K562 (cell line): ENCODE data around the gene RBM18. TPM values are rescaled to one million over a fixed set of nuclear protein-coding genes. Genes with fewer than 3 reads are reported as not detected.

Source experiments
- CEBPG ChIP-seq, 3 experiments: fragments of 200-800 bp in 1 of 3; sonication (Bioruptor generic) in 1 of 3; sonication (generic) in 1 of 3; formaldehyde crosslinking in 1 of 3; IDR thresholded peaks in 2 of 3; conservative IDR thresholded peaks in 1 of 3; 2 replicates each; pipeline versions ENCODE4 v1.6.1 to v1.8.0; 2016 to 2022; ENCODE audit warnings: missing compliant biosample characterization in 2 of 3, missing genetic modification characterization in 2 of 3, mild to moderate bottlenecking in 1 of 3, missing genetic modification reagents in 1 of 3
- DDX20 ChIP-seq: fragments of 450-650 bp; IDR thresholded peaks from 2 replicates; pipeline ENCODE4 v1.6.1; 2016; ENCODE audit warnings: missing genetic modification characterization, low read depth, mild to moderate bottlenecking, missing compliant biosample characterization, moderate library complexity
- E2F3 ChIP-seq: fragments of 250-450 bp; sonication (Bioruptor Pico); IDR thresholded peaks from 2 replicates; pipeline ENCODE4 v1.4.0; 2020; ENCODE audit warnings: mild to moderate bottlenecking
- HDGF ChIP-seq: fragments of 450-650 bp; IDR thresholded peaks from 2 replicates; pipeline ENCODE4 v1.6.1; 2016
- KLF6 ChIP-seq: fragments of 250-450 bp; sonication (Bioruptor Pico); IDR thresholded peaks from 2 replicates; pipeline ENCODE4 v1.4.0; 2020; ENCODE audit warnings: mild to moderate bottlenecking, moderate library complexity, borderline replicate concordance
- LCOR ChIP-seq: sonication (generic); formaldehyde crosslinking; IDR thresholded peaks from 2 replicates; pipeline ENCODE4 v1.8.0; 2022; ENCODE audit warnings: mild to moderate bottlenecking, missing genetic modification reagents
- MAZ ChIP-seq, 2 experiments: fragments of 450-650 bp in 1 of 2; sonication (generic) in 1 of 2; formaldehyde crosslinking; IDR thresholded peaks in 1 of 2; conservative IDR thresholded peaks in 1 of 2; 2 replicates each; pipeline versions ENCODE4 v1.4.0 to v1.5.0; 2020; ENCODE audit warnings: mild to moderate bottlenecking in 1 of 2, missing genetic modification reagents in 1 of 2
- MECOM ChIP-seq: fragments of 250-450 bp; sonication (Bioruptor Pico); IDR thresholded peaks from 2 replicates; pipeline ENCODE4 v1.8.0; 2022; ENCODE audit warnings: inconsistent platforms
- NRF1 ChIP-seq, 2 experiments: fragments of 450-650 bp; IDR thresholded peaks in 1 of 2; conservative IDR thresholded peaks in 1 of 2; 2 replicates each; pipeline ENCODE4 v1.6.1; 2014; ENCODE audit warnings: mild to moderate bottlenecking in 2 of 2
- RBFOX2 ChIP-seq: fragments of 200-400 bp; formaldehyde crosslinking; IDR thresholded peaks from 2 replicates; pipeline ENCODE4 v1.6.1; 2017; ENCODE audit warnings: low read depth, mild to moderate bottlenecking, low read length, moderate library complexity
- SAFB ChIP-seq: fragments of 200-400 bp; formaldehyde crosslinking; IDR thresholded peaks from 2 replicates; pipeline ENCODE4 v1.6.1; 2017; ENCODE audit warnings: low read depth, low read length, borderline replicate concordance
- SREBF1 ChIP-seq: fragments of 150-350 bp; IDR thresholded peaks from 2 replicates; pipeline ENCODE4 v1.6.1; 2014; ENCODE audit warnings: antibody characterized with exemption, low read depth, low read length, borderline replicate concordance
- ZNF140 ChIP-seq: fragments of 250-450 bp; sonication (Bioruptor Pico); IDR thresholded peaks from 2 replicates; pipeline ENCODE4 v1.8.0; 2021; ENCODE audit warnings: moderate library complexity, mild to moderate bottlenecking, inconsistent platforms
- ZNF143 ChIP-seq: sonication (generic); formaldehyde crosslinking; IDR thresholded peaks from 2 replicates; pipeline ENCODE4 v1.9.0; 2022; ENCODE audit warnings: mild to moderate bottlenecking, missing genetic modification reagents
- ZNF324 ChIP-seq: fragments of 250-450 bp; sonication (Bioruptor Pico); IDR thresholded peaks from 2 replicates; pipeline ENCODE4 v1.4.0; 2020; ENCODE audit warnings: mild to moderate bottlenecking
- ZNF431 ChIP-seq: sonication (generic); formaldehyde crosslinking; IDR thresholded peaks from 2 replicates; pipeline ENCODE4 v1.8.0; 2022; ENCODE audit warnings: mild to moderate bottlenecking, missing genetic modification reagents
- ZNF77 ChIP-seq: fragments of 250-450 bp; sonication (Bioruptor Pico); IDR thresholded peaks from 2 replicates; pipeline ENCODE4 v1.5.0; 2020
- ZSCAN29 ChIP-seq: fragments of 450-650 bp; IDR thresholded peaks from 2 replicates; pipeline ENCODE4 v1.6.1; 2017
- polyA plus RNA-seq, 8 experiments: library from polyadenylated mRNA; depleted of rRNA in 4 of 8; stranded (reverse) in 5 of 8; unstranded in 3 of 8; fragments of >200 nt; fragmentation: Nextera tagmentation in 2 of 8; fragmentation: Illumina TruSeq in 1 of 8; extraction: Ambion mirVana in 2 of 8; extraction: Trizol in 1 of 8; gene quantifications; 2 replicates each; pipeline versions ENCODE4 v1.2.1 to v1.2.3, GENCODE V29; 2011 to 2014; ENCODE audit warnings: inconsistent platforms in 1 of 8, missing spikeins in 1 of 8
- total RNA-seq, 7 experiments: library from RNA; depleted of rRNA in 6 of 7; stranded (reverse); fragments of >200 nt in 6 of 7; fragmentation: Illumina TruSeq in 2 of 7; extraction: Trizol in 2 of 7; gene quantifications; 2 replicates each; pipeline versions ENCODE4 v1.2.1 to v1.2.3, GENCODE V29; 2011 to 2021; ENCODE audit warnings: low replicate concordance in 1 of 7
- TF ChIP-seq, protein P1 (sequence below): conservative IDR thresholded peaks from 2 replicates; pipeline ENCODE4 v1.6.1; 2011; ENCODE audit warnings: low read depth, mild to moderate bottlenecking, low read length; ENCODE audit not compliant: control insufficient read depth
- TF ChIP-seq, protein P2 (sequence below): fragments of 250-450 bp; sonication (Bioruptor Pico); IDR thresholded peaks from 2 replicates; pipeline ENCODE4 v1.8.0; 2021; ENCODE audit warnings: mild to moderate bottlenecking, moderate library complexity
- TF ChIP-seq, protein P3 (sequence below): fragments of 450-650 bp; formaldehyde crosslinking; IDR thresholded peaks from 2 replicates; pipeline ENCODE4 v1.4.0; 2020; ENCODE audit warnings: mild to moderate bottlenecking, mixed read lengths

RBM18 gene
- total and polyA plus RNA-seq, 9 of the 15 experiments (the other 6 are each of a cell fraction or from before 2014, with no cell fraction given) = 7.9 to 86.3 (median 34.0) TPM

DNA sequence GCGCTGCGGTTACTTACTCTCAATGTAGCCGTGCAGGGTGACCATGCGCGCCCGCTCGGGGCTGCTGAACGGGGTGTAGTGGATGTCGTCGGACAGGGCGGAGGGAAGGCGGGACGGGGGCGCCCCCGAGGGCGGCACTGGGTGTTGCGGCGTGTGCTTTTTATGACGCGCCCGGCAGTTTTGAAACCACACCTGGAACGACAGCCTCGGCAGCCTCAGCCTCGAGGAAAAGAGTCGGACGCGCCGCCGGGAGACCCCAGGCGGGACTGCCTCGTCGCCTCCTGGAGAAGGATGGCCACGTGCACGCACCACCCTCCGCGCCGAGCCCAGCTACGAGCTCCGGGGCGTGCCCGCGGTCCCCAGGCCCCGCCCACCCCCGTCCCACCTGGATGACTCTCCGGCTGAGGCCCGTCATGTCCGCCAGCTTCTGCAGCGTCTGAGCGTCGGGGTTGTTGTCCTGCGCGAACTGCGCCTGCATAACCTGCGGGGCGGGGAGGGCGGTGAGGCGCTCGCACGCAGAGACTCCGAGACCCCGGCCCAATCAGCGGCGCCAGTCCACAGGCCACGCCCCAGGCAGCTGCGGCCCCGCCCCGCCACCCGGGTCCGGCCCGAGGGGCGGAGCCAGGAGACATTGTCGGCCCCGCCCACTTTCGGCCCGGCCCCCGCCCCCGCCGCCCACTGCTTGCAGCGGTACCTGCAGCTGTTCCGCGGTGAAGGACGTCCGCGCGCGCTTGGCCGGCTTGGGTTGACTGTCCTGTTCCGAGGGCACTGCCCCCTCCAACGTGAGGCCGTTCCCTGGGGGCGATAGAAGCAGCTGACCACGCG lies 50.8 kb downstream of the RBM18 start (continued):
- TF ChIP-seq, protein P1, sequence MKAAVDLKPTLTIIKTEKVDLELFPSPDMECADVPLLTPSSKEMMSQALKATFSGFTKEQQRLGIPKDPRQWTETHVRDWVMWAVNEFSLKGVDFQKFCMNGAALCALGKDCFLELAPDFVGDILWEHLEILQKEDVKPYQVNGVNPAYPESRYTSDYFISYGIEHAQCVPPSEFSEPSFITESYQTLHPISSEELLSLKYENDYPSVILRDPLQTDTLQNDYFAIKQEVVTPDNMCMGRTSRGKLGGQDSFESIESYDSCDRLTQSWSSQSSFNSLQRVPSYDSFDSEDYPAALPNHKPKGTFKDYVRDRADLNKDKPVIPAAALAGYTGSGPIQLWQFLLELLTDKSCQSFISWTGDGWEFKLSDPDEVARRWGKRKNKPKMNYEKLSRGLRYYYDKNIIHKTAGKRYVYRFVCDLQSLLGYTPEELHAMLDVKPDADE = no peak
- TF ChIP-seq SAFB (no peak), CEBPG (CRISPR knock-in tag; IDR thresholded peaks at IDR 0.05) (no peak), CEBPG (tag; conservative IDR thresholded peaks at IDR 0.05 in 1 of 2, IDR thresholded peaks at IDR 0.05 in 1 of 2) (no peak), MECOM (no peak), KLF6 (no peak), NRF1 (conservative IDR thresholded peaks at IDR 0.05 in 1 of 2, IDR thresholded peaks at IDR 0.05 in 1 of 2) (peak; percentile 77 to 81), ZNF431 (CRISPR knock-in tag) (0 out of 2 replicates have a peak, but pooled peaks have one; percentile 52), E2F3 (peak; percentile 54; the same call in 1 of the 2 replicates), RBFOX2 (peak; percentile 80), ZSCAN29 (no peak), ZNF77 (CRISPR knock-in tag) (no peak), SREBF1 (no peak), ZNF324 (CRISPR knock-in tag) (no peak), ZNF140 (no peak), MAZ (CRISPR knock-in tag; conservative IDR thresholded peaks at IDR 0.05 in 1 of 2, IDR thresholded peaks at IDR 0.05 in 1 of 2) (peak; percentile 62 to 84; a peak in 2 of 4 replicates), DDX20 (tag) (no peak), LCOR (CRISPR knock-in tag) (0 out of 2 replicates have a peak, but pooled peaks have one; percentile 47), ZNF143 (CRISPR knock-in tag) (no peak), HDGF (no peak)
- TF ChIP-seq, protein P2, sequence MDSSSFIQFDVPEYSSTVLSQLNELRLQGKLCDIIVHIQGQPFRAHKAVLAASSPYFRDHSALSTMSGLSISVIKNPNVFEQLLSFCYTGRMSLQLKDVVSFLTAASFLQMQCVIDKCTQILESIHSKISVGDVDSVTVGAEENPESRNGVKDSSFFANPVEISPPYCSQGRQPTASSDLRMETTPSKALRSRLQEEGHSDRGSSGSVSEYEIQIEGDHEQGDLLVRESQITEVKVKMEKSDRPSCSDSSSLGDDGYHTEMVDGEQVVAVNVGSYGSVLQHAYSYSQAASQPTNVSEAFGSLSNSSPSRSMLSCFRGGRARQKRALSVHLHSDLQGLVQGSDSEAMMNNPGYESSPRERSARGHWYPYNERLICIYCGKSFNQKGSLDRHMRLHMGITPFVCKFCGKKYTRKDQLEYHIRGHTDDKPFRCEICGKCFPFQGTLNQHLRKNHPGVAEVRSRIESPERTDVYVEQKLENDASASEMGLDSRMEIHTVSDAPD = no peak
- TF ChIP-seq, protein P3, sequence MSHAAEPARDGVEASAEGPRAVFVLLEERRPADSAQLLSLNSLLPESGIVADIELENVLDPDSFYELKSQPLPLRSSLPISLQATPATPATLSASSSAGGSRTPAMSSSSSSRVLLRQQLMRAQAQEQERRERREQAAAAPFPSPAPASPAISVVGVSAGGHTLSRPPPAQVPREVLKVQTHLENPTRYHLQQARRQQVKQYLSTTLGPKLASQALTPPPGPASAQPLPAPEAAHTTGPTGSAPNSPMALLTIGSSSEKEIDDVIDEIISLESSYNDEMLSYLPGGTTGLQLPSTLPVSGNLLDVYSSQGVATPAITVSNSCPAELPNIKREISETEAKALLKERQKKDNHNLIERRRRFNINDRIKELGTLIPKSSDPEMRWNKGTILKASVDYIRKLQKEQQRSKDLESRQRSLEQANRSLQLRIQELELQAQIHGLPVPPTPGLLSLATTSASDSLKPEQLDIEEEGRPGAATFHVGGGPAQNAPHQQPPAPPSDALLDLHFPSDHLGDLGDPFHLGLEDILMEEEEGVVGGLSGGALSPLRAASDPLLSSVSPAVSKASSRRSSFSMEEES (CRISPR knock-in tag) = no peak
